HG03095 (cell line): ENCODE results near the gene TENM3.
A peak's percentile ranks its signal among the peaks of the same experiment; 100 is the strongest.

Experiments
- ATAC-seq: cut with Tn5 transposase; IDR thresholded peaks from one replicate; pipeline ENCODE4 v1.9.1; 2021; ENCODE audit warnings: moderate library complexity; ENCODE audit not compliant: unreplicated experiment

Gene TENM3

DNA sequence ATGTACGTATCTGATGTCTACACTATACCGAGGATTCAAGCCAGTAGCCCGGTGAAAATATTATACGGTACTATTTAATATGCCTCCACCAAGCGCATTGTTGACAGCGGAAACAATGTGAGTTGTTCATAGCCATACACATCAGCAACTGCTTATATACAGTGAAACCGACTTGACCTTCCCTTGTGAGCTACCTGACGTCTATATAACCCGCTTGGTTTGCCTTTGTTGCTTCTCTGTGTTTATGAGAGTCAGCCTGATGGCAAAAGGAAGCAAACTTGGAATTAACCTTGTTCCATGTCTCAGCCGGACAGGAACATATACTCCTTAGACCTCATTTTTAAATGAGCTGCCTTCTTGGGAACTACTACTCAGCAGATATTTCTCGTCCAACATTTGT lies 462.2 kb downstream of the TENM3 start:
- no peak for ATAC-seq

GRCh38 chr4:182711211-182711610 lies 468.0 kb downstream of the TENM3 start:
- ATAC-seq = no peak

DNA sequence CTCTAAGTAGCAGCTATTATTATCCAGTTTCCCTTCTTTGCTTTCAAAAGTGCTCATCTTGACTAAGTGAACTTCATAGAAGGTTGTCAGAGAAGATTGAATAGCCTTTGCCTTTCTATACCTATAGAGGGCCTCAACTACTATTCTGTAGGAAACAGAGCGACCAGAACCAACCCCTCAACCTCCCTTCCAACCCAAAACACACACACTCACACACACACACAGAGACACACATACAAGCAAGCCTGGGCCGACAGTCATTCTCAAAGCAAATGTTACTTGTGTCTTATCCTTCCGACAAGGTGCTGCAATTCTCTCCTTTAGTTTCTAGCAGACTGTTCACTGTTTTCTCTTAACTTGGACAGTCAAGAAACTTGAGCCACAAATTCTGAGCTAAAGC lies 472.3 kb downstream of the TENM3 start:
- ATAC-seq = no peak

GRCh38 chr4:182716192-182716591 lies 473.0 kb downstream of the TENM3 start:
- no peak for ATAC-seq

DNA sequence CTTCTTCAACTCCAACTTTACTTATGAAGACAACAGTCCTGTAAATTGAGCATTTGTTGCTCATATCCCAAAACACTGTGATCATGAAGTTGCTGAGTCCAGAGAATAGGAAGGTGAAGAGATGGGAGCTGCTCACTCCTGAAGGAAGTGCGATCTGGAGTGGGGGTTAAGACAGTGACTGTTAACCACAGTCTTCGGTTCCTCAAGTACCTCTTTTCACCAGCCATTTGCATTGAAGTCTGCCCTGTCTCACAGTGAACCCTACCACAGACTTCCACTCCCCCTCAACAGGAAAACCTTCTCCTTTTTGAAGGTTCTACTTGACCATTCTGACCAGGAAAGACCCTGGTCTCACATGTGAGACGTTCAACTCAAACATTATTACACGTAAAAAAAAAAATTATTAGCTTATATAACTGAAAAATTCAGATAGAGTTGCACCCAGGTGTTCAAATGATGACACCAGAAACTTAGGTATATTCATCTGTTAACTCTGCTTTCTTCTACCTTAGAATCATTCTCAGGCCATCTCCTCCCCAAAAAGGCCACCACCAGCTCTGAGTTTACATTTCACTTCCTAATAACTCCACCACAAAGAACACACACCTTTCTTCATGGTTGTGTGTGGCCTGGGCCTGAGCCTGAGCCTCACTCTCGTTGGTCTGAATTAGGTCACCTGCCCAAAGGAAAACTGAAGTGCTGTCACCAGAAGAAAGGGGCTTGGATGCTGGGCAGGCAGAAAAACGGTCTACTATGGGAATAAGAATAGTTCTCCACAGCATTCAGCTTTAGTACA lies 474.8 kb downstream of the TENM3 start:
- ATAC-seq = peak; percentile 83

DNA sequence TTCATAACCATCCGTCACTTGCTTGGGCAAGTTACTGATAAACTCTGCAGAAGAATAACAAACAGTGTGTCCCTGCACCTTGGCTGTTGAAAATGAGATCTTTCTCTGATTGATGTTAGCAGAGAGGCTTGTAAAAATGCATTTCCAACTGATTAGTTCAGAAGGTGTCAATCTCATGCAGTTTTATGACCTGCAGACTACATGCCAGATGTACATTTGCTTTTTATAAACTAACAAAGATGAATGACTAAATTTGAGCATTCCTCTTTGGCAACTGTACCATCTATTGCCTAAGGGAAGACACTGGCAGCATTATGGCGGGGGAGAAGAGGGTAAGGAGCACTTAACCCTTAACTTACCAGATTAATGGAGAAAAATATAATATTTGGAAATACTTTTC lies 481.2 kb downstream of the TENM3 start:
- no peak for ATAC-seq

GRCh38 chr4:182729516-182729915 lies 486.3 kb downstream of the TENM3 start:
- no peak for ATAC-seq

DNA sequence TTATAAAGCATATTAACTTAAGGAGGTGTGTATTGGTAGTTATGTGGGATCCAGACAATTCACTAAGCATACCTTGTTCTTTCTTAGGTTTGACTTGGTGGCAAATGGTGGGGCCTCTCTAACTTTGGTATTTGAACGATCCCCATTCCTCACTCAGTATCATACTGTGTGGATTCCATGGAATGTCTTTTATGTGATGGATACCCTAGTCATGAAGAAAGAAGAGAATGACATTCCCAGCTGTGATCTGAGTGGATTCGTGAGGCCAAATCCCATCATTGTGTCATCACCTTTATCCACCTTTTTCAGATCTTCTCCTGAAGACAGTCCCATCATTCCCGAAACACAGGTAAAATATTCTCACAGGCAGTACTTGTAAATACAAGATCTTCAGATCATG lies 487.6 kb downstream of the TENM3 start:
- ATAC-seq = no peak

DNA sequence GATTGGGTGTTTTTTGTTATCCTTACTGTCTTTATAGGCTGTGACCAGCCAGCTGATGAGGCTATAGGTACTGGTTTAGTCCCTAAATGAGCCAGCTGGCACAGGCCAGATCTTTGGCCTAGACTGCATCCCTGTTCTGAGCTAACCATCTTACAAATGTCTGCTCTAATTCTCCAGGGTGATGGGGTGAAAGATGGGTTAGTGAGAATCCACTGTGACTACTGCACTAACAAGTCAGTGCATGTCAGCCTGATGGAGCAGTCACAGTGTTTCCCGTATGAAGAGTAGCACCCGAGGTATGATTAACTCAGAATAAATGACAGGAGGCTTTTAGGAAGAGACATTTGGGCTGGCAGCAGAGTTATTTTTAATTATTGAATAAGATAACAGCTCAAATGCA lies 493.0 kb downstream of the TENM3 start:
- no peak for ATAC-seq

- ATAC-seq = no peak
Observed at GRCh38 chr4:182738283-182739047, 495.3 kb downstream of the TENM3 start.

- ATAC-seq = no peak
Observed at GRCh38 chr4:182740256-182740655, 497.1 kb downstream of the TENM3 start.

DNA sequence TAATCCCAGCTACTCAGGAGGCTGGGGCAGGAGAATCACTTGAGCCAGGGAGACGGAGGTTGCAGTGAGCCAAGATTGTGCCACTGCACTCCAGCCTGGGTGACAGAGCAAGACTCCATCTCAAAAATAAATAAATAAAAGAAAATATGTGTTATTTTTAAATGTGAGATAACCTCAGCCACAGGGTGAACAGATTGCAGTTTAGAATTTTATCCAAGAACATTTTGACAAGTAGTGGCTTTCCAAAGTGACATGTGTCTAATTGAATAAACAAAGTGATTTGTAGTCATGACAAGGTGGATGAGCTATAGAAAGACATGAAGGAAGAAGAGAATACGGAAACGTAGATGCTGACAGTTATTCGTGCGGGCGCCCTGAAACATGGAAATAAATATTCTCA lies 497.9 kb downstream of the TENM3 start:
- no peak for ATAC-seq

DNA sequence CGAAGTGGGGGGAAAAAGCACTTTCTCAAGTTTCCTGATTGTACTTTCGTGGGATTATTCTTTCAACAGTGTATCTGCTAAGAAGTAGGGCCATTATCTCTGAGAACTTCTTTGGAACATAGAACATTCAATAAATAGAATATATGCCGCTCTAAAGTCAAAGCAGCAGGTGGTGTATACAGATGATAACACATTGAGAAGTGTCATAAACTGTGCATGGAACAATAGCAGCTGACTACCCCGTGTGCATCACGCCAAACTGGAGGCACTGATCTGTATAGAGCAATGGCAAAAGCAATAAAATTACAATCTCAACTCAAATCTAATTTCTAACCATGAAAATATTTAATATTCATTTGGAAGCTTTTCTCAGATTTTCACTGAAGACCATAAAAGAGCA lies 498.7 kb downstream of the TENM3 start:
- ATAC-seq = no peak

DNA sequence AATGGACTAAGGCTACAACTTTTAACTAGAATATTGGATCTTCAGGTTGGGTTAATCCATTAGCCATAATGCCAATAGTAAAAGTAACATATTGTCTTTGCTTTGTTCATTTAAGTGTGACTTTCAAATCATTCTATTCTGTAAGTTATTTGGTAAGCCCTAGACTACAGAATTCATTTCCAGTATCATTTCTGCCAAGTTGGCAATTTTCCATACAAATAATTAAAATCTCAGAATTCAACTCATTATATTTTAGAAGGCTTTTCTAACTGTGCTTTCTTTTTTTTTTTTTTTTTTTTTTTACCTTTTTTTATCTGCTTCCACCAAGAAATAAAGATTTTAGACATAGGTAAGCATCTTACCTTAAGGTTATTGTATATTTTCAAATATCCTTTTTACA lies 500.6 kb downstream of the TENM3 start:
- no peak for ATAC-seq

GRCh38 chr4:182745237-182745636 lies 502.0 kb downstream of the TENM3 start:
- ATAC-seq = no peak

DNA sequence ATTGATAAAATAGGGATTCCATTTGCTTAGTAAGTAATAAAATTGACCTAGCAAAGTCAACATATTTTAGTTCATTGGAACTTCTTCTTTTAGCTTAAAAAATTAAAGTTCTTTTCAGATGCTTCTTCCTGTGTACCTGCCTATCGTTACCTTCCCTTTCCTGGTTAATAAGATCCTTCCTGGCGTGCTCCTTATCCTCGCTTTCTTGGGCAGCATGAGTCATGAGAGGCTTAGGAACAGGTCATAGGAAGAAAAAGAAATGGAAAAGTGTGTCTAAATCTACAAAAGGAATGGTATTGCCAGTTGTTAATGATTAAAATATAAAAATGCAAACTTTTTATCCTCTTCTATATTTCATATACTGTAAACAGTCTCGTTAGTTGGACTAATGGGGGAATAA lies 503.7 kb downstream of the TENM3 start:
- ATAC-seq = no peak

DNA sequence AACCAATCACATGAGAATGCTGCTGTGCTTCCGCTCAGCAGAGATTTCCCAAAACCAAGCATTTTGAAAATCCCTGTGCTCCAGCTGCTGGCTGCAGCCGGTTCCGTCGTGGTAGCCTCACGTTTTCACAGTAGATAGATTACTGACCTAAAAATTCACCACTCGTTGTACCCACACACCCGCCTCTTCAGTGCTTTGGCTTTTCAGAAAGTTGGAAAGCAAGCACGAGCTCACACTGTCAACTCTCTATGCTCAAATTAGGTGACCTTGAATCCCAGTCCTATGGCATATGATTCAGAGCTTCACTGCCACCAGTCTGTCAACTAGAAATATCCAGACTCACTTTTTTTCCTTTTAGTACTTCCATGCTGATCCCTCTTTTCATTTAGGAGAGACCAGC lies 505.1 kb downstream of the TENM3 start:
- ATAC-seq = no peak

DNA sequence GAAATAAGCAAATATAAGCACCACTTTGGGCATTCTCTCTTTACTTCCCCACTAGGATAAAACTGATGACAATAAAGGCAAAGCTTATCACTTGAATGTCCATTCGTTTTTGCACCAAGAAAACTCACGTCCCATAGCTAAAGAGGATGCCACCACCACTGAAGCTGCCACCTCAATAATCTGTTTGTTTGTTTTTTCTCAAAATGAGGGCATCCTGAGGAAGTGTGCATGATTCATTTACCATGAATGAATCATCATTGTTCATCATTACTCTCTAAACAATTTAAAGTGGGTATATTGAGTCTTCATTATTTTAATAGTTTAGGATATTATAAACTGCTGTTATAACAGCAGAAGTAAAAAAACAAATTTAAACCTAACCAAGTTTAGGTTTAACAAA lies 505.7 kb downstream of the TENM3 start:
- ATAC-seq = no peak

GRCh38 chr4:182749667-182750167 lies 506.5 kb downstream of the TENM3 start:
- ATAC-seq = no peak

DNA sequence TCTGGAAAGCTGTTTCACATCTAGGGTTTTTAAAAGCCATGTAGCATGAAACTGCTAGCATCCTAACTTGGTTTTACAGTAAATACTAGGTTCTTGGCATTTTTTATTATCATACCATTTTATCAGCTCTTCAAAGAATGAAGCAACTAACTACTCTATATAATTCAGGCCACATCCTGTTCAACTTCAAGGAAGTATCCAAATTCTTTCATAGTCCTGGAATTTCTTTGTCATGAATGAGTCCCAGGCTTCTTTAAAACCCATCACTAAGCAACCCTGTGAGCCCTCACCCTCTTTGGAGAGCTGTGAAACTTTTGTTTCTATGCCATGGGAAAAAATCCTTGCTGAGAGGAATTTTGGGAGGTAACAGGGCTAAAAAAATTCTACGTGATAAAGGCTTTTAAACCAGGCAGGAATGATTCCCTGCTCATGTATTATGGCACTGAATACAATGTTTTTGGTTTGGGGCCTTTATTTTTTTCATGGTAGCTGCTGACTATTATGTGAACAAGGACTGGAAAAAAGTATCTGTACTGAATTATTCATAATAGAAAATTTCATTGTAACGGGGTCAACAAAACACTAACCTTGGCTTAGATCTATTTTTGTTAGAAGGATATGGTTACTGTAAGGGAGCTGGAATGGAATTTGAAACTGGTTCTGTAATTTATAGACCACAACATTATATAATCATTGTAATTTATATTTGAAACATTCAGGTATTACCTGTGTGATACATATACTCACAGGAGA lies 509.1 kb downstream of the TENM3 start:
- no peak for ATAC-seq

DNA sequence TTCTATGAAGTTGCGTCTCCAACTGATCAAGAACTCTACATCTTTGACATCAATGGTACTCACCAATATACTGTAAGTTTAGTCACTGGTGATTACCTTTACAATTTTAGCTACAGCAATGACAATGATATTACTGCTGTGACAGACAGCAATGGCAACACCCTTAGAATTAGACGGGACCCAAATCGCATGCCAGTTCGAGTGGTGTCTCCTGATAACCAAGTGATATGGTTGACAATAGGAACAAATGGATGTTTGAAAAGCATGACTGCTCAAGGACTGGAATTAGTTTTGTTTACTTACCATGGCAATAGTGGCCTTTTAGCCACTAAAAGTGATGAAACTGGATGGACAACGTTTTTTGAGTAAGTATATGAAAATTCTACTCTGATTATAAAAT lies 511.7 kb downstream of the TENM3 start:
- no peak for ATAC-seq
